Loucy (cell line): Measurements from ENCODE around the gene SYNJ2.

ENCODE experiments used
- CTCF ChIP-seq: fragments of 200-600 bp; sonication (generic); conservative IDR thresholded peaks from 2 replicates; pipeline ENCODE4 v1.5.1; 2014; ENCODE audit warnings: mild to moderate bottlenecking, antibody characterized with exemption, low read length
- EZH2phosphoT487 ChIP-seq: fragments of 200-600 bp; IDR thresholded peaks from 2 replicates; pipeline ENCODE4 v1.6.1; 2018; ENCODE audit warnings: antibody characterized with exemption, mild to moderate bottlenecking, moderate library complexity, borderline replicate concordance

GRCh38 chr6:157967020-157967419 is 14.6 kb upstream of the SYNJ2 start:
- TF ChIP-seq CTCF (no peak), EZH2phosphoT487 (no peak)
